ENCODE data around the gene PXDN.
A peak's percentile ranks its signal among the peaks of the same experiment; 100 is the strongest.

PXDN gene

GRCh38 chr2:1593371-1594122, 150.8 kb downstream of the PXDN start:
- DNase-seq (ENCODE audit: low read depth): peak; percentile 57

- no peak for DNase-seq (ENCODE audit: low read depth)
Measured at GRCh38 chr2:1591978-1592907, 152.1 kb downstream of the PXDN start.

GRCh38 chr2:1591461-1591770, 152.9 kb downstream of the PXDN start:
- no peak for DNase-seq (ENCODE audit: low read depth)

- no peak for DNase-seq (ENCODE audit: low read depth)
Measured at GRCh38 chr2:1590596-1591460, 153.5 kb downstream of the PXDN start.

- no peak for DNase-seq (ENCODE audit: low read depth)
Measured at GRCh38 chr2:1588978-1589621, 155.2 kb downstream of the PXDN start.

- DNase-seq (ENCODE audit: low read depth): no peak
Measured at GRCh38 chr2:1588051-1588977, 156.0 kb downstream of the PXDN start.

GRCh38 chr2:1586923-1587840, 157.1 kb downstream of the PXDN start:
- DNase-seq (ENCODE audit: low read depth): no peak

GRCh38 chr2:1586251-1586922, 157.9 kb downstream of the PXDN start:
- no peak for DNase-seq (ENCODE audit: low read depth)

GRCh38 chr2:1585635-1586034, 158.7 kb downstream of the PXDN start:
- DNase-seq (ENCODE audit: low read depth): no peak

- no peak for DNase-seq (ENCODE audit: low read depth)
Measured at GRCh38 chr2:1584691-1585485, 159.4 kb downstream of the PXDN start.

GRCh38 chr2:1584051-1584531, 160.2 kb downstream of the PXDN start:
- no peak for DNase-seq (ENCODE audit: low read depth)

- no peak for DNase-seq (ENCODE audit: low read depth)
Measured at GRCh38 chr2:1582891-1583341, 161.4 kb downstream of the PXDN start.

GRCh38 chr2:1581965-1582625, 162.2 kb downstream of the PXDN start:
- DNase-seq (ENCODE audit: low read depth): no peak
